Keratinocyte (primary cell): ENCODE results near the gene SDR39U1. TPM values are rescaled to one million over a fixed set of nuclear protein-coding genes. Genes with fewer than 3 reads are reported as not detected.
"Not testable (repeated sequence)": the region's sequence is repeated elsewhere in the genome, so short reads cannot be mapped to it uniquely, and the experiment has no call there.

Source experiments
- DNase-seq: peaks from one replicate; pipeline ENCODE4 v3.0.0-alpha.2; 2011; ENCODE audit warnings: low read depth, missing footprints, low spot score
- FAIRE-seq: peaks from 2 replicates; lab custom pipeline; 2011; peaks lifted over from hg19 to GRCh38; lab: Jason Lieb, UNC
- H2AFZ ChIP-seq: 2 replicates; pipeline ENCODE4 v1.6.0; 2012; ENCODE audit warnings: low read length, control low read depth, inconsistent platforms; ENCODE audit not compliant: control insufficient read depth
- H3K27ac ChIP-seq: 2 replicates; pipeline ENCODE4 v1.5.1; 2011; ENCODE audit warnings: low read length; ENCODE audit not compliant: control insufficient read depth, insufficient read depth
- H3K27me3 ChIP-seq: 3 replicates; pipeline ENCODE4 v1.6.0; 2011; ENCODE audit warnings: low read length; ENCODE audit not compliant: control insufficient read depth, insufficient read depth; ENCODE audit errors: extremely low read depth
- H3K36me3 ChIP-seq, 2 experiments: 2 replicates in 1 of 2; 3 replicates in 1 of 2; pipeline ENCODE4 v1.5.1; 2011; ENCODE audit warnings: low read length in 2 of 2, mild to moderate bottlenecking in 1 of 2; ENCODE audit not compliant: control insufficient read depth in 2 of 2, insufficient read depth in 2 of 2; ENCODE audit errors: extremely low read depth in 1 of 2
- H3K4me1 ChIP-seq: 3 replicates; pipeline ENCODE4 v1.5.1; 2011; ENCODE audit warnings: low read length; ENCODE audit not compliant: control insufficient read depth, insufficient read depth; ENCODE audit errors: extremely low read depth
- H3K4me2 ChIP-seq: 3 replicates; pipeline ENCODE4 v1.6.0; 2011; ENCODE audit warnings: low read depth, low read length; ENCODE audit not compliant: control insufficient read depth, insufficient read depth; ENCODE audit errors: extremely low read depth
- H3K4me3 ChIP-seq, 3 experiments: fragments of 200-600 bp in 1 of 3; sonication (generic) in 1 of 3; 2 replicates in 2 of 3; 3 replicates in 1 of 3; pipeline ENCODE4 v1.5.1; 2011 to 2016; ENCODE audit warnings: low read length in 3 of 3, mild to moderate bottlenecking in 3 of 3, control low read depth in 2 of 3, inconsistent platforms in 1 of 3, low read depth in 1 of 3, mixed read lengths in 1 of 3, mixed run types in 1 of 3, moderate library complexity in 1 of 3; ENCODE audit not compliant: control insufficient read depth in 2 of 3, insufficient read depth in 2 of 3; ENCODE audit errors: extremely low read depth in 1 of 3
- H3K79me2 ChIP-seq: 2 replicates; pipeline ENCODE4 v1.6.0; 2012; ENCODE audit warnings: low read length; ENCODE audit not compliant: control insufficient read depth, insufficient read depth
- H3K9ac ChIP-seq: 3 replicates; pipeline ENCODE4 v1.6.0; 2011; ENCODE audit warnings: low read length; ENCODE audit not compliant: control insufficient read depth, insufficient read depth; ENCODE audit errors: extremely low read depth
- H3K9me1 ChIP-seq: 3 replicates; pipeline ENCODE4 v1.6.0; 2011; ENCODE audit warnings: low read length; ENCODE audit not compliant: control insufficient read depth, insufficient read depth; ENCODE audit errors: extremely low read depth
- H3K9me3 ChIP-seq: 2 replicates; pipeline ENCODE4 v1.5.1; 2012; ENCODE audit warnings: low read depth, low read length; ENCODE audit not compliant: control insufficient read depth
- H4K20me1 ChIP-seq: 3 replicates; pipeline ENCODE4 v1.6.0; 2011; ENCODE audit warnings: low read length; ENCODE audit not compliant: control insufficient read depth, insufficient read depth; ENCODE audit errors: extremely low read depth
- CTCF ChIP-seq, 3 experiments: IDR thresholded peaks in 1 of 3; conservative IDR thresholded peaks in 1 of 3; optimal IDR thresholded peaks in 1 of 3; 2 replicates in 2 of 3; 3 replicates in 1 of 3; pipeline versions ENCODE3 to v1.5.1; 2011; ENCODE audit warnings: low read length in 3 of 3, mild to moderate bottlenecking in 3 of 3, moderate library complexity in 2 of 3, control low read depth in 1 of 3, inconsistent platforms in 1 of 3; ENCODE audit not compliant: insufficient read depth in 2 of 3; ENCODE audit errors: extremely low read depth in 1 of 3
- EZH2 ChIP-seq: IDR thresholded peaks from one replicate; pipeline ENCODE4 v1.6.1; 2012; ENCODE audit warnings: inconsistent platforms, mild to moderate bottlenecking, low read length, moderate library complexity
- dilution Hi-C: fragments of 300-500 bp; cut with MboI; formaldehyde crosslinking; loops from one replicate; pipeline ENCODE4 v1.7.0; 2020; ENCODE audit warnings: low sequenced_read_pairs; ENCODE audit not compliant: extremely low pct_ligation_motif_present
- polyA plus RNA-seq, 5 experiments: library from polyadenylated mRNA; depleted of rRNA in 3 of 5; stranded (reverse) in 3 of 5; stranded (forward) in 1 of 5; unstranded in 1 of 5; fragments of >200 nt; gene quantifications; 1 replicate in 1 of 5; 2 replicates in 3 of 5; 3 replicates in 1 of 5; pipeline versions ENCODE4 v1.2.1 to v1.2.3, GENCODE V29; 2011 to 2012; ENCODE audit warnings: missing spikeins in 2 of 5, low read depth in 1 of 5, low replicate concordance in 1 of 5

SDR39U1 gene
- polyA plus RNA-seq, 1 donor (not counting 4 experiments of a cell fraction or from before 2014, with no cell fraction given) = 27.4 TPM

GRCh38 chr14:24483604-24484252, 41.2 kb upstream of the SDR39U1 start:
- Histone ChIP-seq H2AFZ (no peak overlapping the region), H3K9ac (no peak overlapping the region), H3K4me1 (no peaks in the 10 kb centered on the region), H3K4me3 (no peak overlapping the region), H3K79me2 (no peaks in the 10 kb centered on the region), H3K27me3 (no peaks in the 10 kb centered on the region), H3K9me3 (no peaks in the 10 kb centered on the region), H3K4me2 (no peak overlapping the region), H3K36me3 (no peaks in the 10 kb centered on the region), H4K20me1 (no peaks in the 10 kb centered on the region), H3K27ac (no peak overlapping the region), H3K9me1 (no peaks in the 10 kb centered on the region)
- dilution Hi-C loops = no loop called here
- no peak for FAIRE-seq
- TF ChIP-seq EZH2 (no peak), CTCF (optimal IDR thresholded peaks at IDR 0.05 in 1 of 3, IDR thresholded peaks at IDR 0.05 in 1 of 3, conservative IDR thresholded peaks at IDR 0.05 in 1 of 3; ENCODE audit: extremely low read depth in 1 of 3, insufficient read depth in 2 of 3, low read length in 3 of 3) (no peak)
- DNase-seq = no peak

GRCh38 chr14:24482699-24483303, 40.2 kb upstream of the SDR39U1 start:
- H3K27ac ChIP-seq, FAIRE-seq, H3K4me3 ChIP-seq, H3K27me3 ChIP-seq, H3K79me2 ChIP-seq, H3K9me1 ChIP-seq, H3K9me3 ChIP-seq, H2AFZ ChIP-seq, H3K9ac ChIP-seq, DNase-seq, H3K4me1 ChIP-seq, dilution Hi-C loops, H3K36me3 ChIP-seq, H3K4me2 ChIP-seq, H4K20me1 ChIP-seq: not testable (repeated sequence)
